HG03039 (cell line): ENCODE measurements around the gene STARD13.
"Not testable (repeated sequence)": the region's sequence is repeated elsewhere in the genome, so short reads cannot be mapped to it uniquely, and the experiment has no call there.

ENCODE experiments used
- ATAC-seq: cut with Tn5 transposase; IDR thresholded peaks from one replicate; pipeline ENCODE4 v1.9.1; 2021; ENCODE audit warnings: mild to moderate bottlenecking, moderate library complexity; ENCODE audit not compliant: unreplicated experiment

STARD13 gene

GRCh38 chr13:33257841-33258807, 27.4 kb downstream of the STARD13 start:
- ATAC-seq, result no peak

DNA sequence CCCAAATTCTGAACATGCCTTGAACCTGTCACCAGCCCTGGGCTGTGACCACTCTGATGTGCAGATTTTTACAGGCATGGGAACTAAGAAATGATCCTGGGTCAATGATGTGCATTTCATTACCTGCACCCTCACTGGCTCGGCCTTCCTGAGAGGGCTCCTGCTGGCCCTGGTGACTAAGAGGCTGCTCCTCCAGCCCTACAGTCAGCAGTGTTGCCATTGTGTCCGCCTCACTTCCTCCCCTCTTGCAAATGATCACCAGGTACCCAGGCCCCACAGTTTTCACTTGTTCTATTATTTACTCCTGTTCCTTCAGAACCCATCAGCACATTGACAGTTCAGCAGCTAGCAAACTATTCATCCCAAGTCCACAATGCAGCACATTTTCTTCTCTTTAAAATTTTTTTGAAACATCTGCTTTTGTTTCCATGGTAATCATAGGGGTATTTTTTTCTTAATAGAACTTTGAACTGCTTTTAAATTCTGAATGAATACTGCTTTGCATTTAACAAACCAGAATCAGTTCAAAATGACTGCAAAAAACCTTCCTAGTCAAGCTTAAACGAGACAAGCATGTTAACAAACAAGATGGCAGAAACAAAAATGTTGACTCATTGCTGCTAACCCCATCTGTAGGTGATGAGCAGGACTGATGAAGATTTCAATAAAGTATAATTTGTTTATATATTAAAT, 29.3 kb downstream of the STARD13 start:
- no peak for ATAC-seq

DNA sequence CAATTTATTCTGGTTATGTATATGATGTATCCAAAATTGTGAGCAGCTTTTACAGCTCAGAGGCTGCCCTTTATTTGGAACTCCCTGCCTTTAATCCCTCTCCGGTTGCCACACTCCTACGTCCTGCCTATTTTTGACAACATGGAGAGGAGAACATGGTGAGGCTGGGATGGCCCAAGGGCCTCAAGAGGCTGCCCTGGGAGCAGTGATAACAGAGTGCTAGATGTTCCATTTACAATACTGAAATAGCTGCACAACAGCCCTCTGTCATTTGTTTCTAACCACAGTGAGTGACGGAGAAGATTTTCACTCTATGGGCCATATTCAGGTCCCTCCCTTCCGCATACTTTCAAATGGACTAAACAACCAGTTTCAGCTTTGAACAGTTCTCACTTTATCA, 33.4 kb downstream of the STARD13 start:
- ATAC-seq, result no peak

DNA sequence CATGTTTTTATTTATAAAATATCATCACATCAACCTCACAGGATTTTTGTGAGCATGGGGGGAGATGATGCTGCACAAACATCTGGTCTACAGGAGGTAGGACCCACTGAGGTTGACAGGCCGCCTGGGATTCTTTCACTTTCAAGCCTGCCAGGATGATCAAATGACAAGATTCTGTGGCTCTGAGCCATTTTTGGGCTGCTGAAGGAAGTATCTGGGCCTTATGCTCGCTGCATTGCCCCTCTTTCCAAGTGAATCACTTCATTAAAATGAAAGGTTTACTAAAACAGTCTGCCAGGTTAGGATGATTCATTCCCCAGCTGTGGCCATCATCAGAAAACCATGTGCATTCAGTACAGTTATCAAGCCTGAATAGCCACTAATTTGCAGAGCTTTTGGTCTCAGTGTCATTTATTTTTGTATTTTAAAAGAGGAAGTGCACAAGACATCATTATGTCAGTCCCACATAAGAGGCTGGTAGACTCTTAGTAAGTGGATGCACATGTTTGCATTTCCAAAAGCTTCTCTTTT, 34.4 kb downstream of the STARD13 start:
- ATAC-seq, result peak; percentile 67

DNA sequence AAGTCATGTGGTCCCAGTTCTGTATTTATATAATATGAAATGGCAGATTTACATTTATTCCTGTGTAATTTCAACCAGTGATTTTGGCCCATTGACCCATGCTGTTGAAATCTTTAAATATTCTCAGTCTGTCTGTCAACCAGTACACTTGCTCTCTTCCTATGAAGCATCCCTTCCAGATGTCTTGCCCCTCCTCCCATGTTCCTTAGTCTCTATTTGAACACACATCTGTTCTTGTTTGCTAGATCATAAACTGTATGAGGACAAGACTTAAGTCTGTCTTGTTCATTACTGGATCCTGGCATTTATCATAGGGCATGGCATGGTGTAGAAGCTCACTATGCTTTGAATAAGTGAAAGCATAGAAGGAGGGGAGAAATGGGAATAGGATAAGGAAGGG, 34.9 kb downstream of the STARD13 start:
- ATAC-seq, result no peak

GRCh38 chr13:33249894-33250293, 35.7 kb downstream of the STARD13 start:
- no peak for ATAC-seq

GRCh38 chr13:33249066-33249465, 36.5 kb downstream of the STARD13 start:
- no peak for ATAC-seq

GRCh38 chr13:33245505-33246158, 39.9 kb downstream of the STARD13 start:
- ATAC-seq, result no peak

DNA sequence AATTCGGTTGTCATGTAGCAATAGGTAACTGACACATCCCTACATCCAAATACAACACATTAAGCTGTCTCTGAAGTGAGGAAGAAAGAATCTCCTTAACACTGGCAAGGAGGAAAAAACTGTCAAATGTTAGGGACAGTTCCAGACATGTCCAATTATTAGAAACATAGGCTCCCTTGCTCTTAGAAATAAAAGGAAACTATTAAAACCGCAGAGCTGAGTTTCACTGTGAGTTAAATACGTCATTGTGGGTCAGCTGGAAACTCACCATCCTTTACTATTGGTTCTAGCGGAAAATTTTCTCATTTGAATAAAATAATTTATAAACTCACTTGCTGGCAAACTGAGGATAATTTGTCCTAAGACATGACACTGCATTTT, 40.7 kb downstream of the STARD13 start:
- no peak for ATAC-seq

DNA sequence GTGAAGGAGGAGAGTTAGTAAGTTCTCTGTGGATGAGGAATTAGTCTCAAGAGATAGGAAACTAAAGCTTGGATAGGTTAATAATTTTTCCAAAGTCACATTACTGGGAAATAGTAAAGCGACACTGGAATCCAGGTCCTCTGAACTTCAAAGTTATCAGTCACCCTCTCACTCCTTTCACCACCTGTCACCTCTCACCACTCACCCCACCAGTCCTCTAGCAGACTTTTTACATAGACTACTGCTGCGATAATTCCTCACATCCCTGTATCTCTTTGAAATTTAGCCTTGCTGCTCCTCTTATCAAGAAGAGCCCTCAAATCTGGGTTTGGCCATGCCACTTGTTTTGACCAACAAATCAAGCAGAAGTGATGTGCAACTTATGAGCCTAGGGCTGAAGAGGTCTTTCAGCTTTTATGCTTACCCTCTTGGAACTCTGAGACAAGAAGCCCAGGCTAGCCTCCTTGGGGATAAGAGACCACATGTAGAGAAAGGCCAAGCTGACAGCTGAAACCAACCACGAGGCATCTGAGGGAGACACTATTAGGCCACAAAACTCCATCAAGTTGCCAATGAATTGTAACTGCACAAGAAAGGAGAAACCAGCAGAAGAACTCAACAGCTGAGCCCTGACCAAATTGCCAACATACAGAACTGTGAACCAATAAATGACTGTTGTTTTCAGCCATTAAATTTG, 41.2 kb downstream of the STARD13 start:
- no peak for ATAC-seq

- no peak for ATAC-seq
These were observed 42.5 kb downstream of the STARD13 start for GRCh38 chr13:33242984-33243617.

GRCh38 chr13:33242372-33242771, 43.2 kb downstream of the STARD13 start:
- ATAC-seq, result not testable (repeated sequence)

- no peak for ATAC-seq
These were observed 49.5 kb downstream of the STARD13 start for GRCh38 chr13:33236021-33236420.

GRCh38 chr13:33235564-33235963, 50.0 kb downstream of the STARD13 start:
- ATAC-seq, result no peak

DNA sequence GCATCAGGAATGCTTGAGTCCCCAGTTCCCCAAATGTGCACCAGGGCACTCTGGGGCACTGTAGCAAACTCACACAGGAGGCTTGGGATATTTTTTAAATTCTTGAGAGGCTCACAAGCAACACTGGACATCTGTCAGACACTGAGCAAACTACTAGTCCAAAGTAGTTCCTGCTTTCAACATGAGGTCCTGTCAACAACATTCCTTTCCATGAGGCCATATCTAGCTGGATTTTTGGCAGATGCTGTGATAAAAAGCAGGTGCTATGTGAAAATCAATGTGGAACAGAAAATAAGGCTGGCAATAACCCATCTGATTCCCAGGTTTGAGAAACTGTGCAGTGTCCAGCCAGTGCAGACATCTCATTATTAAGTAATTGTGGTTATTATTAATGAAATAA, 50.5 kb downstream of the STARD13 start:
- no peak for ATAC-seq

DNA sequence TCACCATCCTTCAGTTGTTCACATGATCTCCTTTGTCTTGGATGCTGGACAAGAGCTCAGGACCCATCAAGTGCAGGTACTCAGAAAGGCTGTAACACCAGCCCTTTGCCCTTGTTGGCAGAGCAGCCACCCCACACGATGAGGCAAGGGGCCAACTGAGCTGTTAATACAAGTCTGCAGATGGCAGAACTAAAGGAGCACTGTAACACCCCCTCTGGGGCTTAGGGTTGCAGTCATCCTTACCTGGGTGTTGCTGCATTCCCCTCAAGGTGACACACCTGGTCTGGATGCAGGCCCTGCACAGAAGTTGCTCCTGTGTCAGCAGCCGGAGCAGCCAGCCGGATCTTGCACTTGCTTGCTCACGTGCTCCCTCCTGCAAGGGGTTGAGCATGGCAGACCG, 52.0 kb downstream of the STARD13 start:
- ATAC-seq, result no peak

DNA sequence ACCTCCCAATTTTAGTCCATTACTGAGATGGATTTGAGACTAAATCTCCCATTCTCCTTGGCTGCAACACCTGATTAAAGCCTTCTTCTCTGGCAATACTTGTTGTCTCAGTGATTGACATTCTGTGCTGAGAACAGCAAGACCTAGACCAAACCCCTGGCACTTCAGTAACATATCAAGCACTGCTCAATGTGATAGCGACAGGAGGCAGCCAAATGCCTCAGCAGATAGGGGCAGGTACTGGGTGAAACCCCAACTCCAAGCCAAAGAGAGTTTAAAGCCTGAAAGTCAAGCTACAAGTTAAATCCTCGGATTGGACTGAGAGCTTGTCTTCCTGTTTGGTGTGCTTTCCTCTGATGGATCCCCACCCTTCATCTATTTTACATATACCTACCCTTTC, 52.7 kb downstream of the STARD13 start:
- ATAC-seq, result no peak

DNA sequence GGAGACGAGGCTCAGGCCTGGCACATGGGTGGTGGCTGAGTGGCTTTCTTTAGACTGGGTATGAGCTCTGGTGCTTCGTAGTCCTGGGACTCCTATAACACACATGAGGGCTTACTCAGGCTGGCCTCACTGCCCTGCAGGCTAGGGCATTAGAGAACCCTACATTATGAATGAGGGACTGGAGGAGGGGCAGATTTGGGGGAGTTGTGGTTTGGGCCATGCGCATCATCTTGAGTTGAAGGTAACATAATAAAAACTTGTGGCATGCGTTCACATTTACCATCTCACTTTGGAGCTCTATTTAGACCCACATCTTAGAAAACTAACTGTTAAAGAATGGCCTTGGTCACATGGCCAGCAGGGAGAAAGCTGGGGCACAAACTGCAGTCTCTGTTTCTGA, 54.2 kb downstream of the STARD13 start:
- ATAC-seq, result no peak

DNA sequence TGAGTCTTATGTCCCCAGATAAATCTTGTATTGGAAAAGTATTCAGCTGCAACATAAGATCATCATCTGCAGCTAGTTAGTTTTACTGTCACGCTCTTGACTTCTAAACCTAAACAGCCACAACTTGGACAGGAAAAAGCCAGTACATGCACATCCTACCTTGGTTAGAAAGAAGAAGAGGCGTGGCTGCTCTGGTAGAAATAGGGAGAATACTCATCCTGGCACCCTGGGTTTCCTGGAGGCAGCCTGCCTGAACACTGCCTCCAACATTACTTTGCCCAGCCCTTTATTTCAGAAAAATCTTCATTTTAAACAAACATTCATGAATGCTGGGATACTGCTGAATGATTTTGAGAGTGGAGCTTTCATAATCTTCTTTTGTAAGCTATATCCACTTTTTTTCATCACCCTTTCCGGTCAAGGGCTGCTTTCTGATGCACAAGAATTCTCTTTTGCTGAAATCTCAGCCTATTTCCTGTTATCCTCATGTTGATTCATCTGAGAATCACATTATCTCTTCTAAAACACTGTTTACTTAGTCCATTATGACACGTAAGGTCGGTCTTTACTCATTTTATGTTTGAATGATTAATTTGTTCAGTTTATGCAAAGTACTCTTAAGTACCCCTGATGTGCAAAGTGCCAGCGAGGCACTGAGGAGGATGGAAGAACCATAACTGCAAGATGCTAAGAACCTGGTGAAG, 55.2 kb downstream of the STARD13 start:
- no peak for ATAC-seq
